Esophagus muscularis mucosa (tissue), 4 donors: ENCODE results near the gene CD52.

Experiments
- EP300 ChIP-seq: sonication (generic); formaldehyde crosslinking; IDR thresholded peaks from one replicate; pipeline ENCODE4 v1.6.1; 2017; ENCODE audit warnings: antibody characterized with exemption
- POLR2A ChIP-seq: fragments of 450-650 bp; IDR thresholded peaks from one replicate; pipeline ENCODE4 v1.6.1; 2017; ENCODE audit warnings: antibody characterized with exemption, moderate library complexity, mild to moderate bottlenecking, low read depth
- POLR2AphosphoS5 ChIP-seq, 2 donors: sonication (generic); formaldehyde crosslinking; IDR thresholded peaks; one replicate each; pipeline ENCODE4 v1.6.1; 2017; ENCODE audit warnings: antibody characterized with exemption in 2 of 2
- TF ChIP-seq, protein P1 (sequence below), 3 experiments: fragments of 200-600 bp in 2 of 3; fragments of 450-650 bp in 1 of 3; sonication (generic) in 2 of 3; IDR thresholded peaks; one replicate each; pipeline ENCODE4 v1.5.1; 2017 to 2019; ENCODE audit warnings: antibody characterized with exemption in 3 of 3, mild to moderate bottlenecking in 2 of 3, moderate library complexity in 1 of 3

DNA sequence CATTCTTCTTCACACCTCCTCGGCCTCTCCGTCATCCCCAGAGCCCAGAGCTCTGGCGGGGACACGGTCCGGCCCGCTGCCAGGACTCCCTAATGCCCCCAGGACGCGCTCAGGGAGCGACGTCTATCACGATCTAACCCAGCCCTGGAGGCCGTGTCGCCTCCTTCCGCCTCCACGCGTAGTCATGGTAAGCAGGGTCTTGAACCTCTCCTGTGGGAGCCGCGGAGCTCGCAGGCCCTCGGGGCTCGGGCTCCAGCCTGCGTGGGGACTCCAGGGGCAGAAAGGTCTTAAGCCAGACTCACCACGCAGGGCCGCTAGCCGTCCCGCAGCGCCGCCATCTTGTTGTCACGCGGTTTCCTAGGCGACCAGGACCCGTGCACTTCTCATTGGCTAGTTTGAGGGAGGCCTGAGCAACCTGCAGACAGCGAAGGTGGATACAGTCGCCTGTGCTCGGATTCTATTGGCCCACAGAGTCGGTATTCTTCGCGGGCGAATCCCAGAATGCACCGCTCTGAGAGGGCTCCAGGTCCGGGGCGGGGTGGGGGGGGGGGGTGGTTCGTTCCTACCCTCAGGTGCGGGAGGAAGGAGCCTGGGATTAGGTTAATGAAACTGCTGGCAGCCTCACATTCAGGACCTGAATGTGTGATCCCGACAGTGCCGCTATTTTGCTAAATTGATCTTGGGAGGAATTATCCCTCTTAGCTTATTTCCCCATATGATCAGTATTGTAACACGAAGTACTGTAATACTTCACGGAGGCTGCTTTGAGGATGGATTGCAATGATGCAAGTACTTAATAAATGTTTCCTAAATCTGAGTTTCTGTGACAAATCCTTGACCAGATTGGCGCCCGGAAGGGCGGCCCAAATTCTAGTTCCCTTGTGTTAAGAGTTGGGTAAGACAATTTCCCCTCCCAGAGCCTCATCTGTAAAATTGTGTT is 11.2 kb upstream of the CD52 start, which contains the start of gene UBXN11:
- TF ChIP-seq POLR2A (no peak), POLR2AphosphoS5 (IDR thresholded peaks at IDR 0.05) (peak in 1 of 2 donors; percentile 46), EP300 (no peak)
- TF ChIP-seq, protein P1, sequence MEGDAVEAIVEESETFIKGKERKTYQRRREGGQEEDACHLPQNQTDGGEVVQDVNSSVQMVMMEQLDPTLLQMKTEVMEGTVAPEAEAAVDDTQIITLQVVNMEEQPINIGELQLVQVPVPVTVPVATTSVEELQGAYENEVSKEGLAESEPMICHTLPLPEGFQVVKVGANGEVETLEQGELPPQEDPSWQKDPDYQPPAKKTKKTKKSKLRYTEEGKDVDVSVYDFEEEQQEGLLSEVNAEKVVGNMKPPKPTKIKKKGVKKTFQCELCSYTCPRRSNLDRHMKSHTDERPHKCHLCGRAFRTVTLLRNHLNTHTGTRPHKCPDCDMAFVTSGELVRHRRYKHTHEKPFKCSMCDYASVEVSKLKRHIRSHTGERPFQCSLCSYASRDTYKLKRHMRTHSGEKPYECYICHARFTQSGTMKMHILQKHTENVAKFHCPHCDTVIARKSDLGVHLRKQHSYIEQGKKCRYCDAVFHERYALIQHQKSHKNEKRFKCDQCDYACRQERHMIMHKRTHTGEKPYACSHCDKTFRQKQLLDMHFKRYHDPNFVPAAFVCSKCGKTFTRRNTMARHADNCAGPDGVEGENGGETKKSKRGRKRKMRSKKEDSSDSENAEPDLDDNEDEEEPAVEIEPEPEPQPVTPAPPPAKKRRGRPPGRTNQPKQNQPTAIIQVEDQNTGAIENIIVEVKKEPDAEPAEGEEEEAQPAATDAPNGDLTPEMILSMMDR (IDR thresholded peaks at IDR 0.05): peak in 1 of 3 experiments; percentile 18
